Endothelial cell of umbilical vein (primary cell): ENCODE results near the gene USH2A.

Experiments used
- EZH2 ChIP-seq: IDR thresholded peaks from 2 replicates; pipeline ENCODE4 v1.6.1; 2012; ENCODE audit warnings: borderline replicate concordance, low read depth, mild to moderate bottlenecking, moderate library complexity, low read length, inconsistent platforms; ENCODE audit not compliant: severe bottlenecking
- FOS ChIP-seq: IDR thresholded peaks from 2 replicates; pipeline ENCODE4 v1.6.1; 2011; ENCODE audit warnings: mild to moderate bottlenecking, low read length, moderate library complexity, borderline replicate concordance; ENCODE audit not compliant: insufficient read depth
- JUN ChIP-seq: IDR thresholded peaks from 2 replicates; pipeline ENCODE4 v1.6.1; 2011; ENCODE audit warnings: borderline replicate concordance, low read depth; ENCODE audit not compliant: insufficient read length, insufficient read depth
- MAX ChIP-seq: IDR thresholded peaks from 2 replicates; pipeline ENCODE4 v1.6.1; 2011; ENCODE audit not compliant: insufficient read depth, insufficient read length
- MYC ChIP-seq: IDR thresholded peaks from one replicate; pipeline ENCODE4 v1.6.1; 2011; ENCODE audit warnings: mild to moderate bottlenecking, low read depth, low read length
- POLR2A ChIP-seq: IDR thresholded peaks from 2 replicates; pipeline ENCODE4 v1.6.1; 2012; ENCODE audit warnings: low read depth, mild to moderate bottlenecking, control low read depth, low read length
- POLR2AphosphoS5 ChIP-seq: IDR thresholded peaks from 2 replicates; pipeline ENCODE4 v1.6.1; 2012; ENCODE audit warnings: low read depth, mild to moderate bottlenecking, control low read depth, low read length, moderate library complexity; ENCODE audit not compliant: insufficient read depth
- TF ChIP-seq, protein P1 (sequence below), 2 donors: IDR thresholded peaks; 1 replicate in 1 of 2; 2 replicates in 1 of 2; pipeline ENCODE4 v1.5.1; 2011; ENCODE audit warnings: low read length in 2 of 2, mild to moderate bottlenecking in 2 of 2, moderate library complexity in 2 of 2, control low read depth in 1 of 2, inconsistent platforms in 1 of 2, low read depth in 1 of 2; ENCODE audit not compliant: insufficient read depth in 1 of 2; ENCODE audit errors: extremely low read depth in 1 of 2

DNA sequence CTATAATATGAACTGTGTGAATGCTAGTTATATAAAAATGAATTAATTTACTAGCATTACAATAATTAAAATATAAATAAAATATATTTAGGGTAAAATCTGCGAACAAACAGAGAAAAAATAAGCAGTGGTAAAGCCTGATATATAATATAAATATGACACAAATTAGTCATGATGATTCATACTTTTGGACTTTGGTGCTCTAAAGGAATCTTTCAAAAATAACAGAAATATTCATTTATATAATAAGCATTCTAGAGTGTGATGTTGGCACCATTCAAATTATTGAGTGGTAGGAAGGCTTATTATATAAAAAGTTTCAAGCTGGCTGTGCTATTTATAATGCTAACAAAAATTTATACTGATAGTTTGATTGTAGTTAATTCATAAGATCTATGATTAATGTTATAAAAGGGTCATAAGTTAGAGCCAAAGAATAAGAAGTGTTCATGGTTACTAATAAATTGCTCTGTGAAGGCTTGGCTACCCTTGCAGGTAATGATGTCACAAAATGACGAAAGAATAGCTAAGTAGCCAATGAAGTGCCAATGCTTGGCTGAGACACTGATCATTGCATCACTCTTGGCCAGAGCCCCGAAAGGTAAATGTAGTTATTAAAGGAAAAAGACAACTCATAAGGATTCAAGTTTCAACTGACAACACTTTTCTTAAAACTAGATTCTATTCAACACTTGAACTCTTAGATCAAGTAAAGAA, 108.7 kb downstream of the USH2A start:
- TF ChIP-seq POLR2A = no peak
- TF ChIP-seq, protein P1, sequence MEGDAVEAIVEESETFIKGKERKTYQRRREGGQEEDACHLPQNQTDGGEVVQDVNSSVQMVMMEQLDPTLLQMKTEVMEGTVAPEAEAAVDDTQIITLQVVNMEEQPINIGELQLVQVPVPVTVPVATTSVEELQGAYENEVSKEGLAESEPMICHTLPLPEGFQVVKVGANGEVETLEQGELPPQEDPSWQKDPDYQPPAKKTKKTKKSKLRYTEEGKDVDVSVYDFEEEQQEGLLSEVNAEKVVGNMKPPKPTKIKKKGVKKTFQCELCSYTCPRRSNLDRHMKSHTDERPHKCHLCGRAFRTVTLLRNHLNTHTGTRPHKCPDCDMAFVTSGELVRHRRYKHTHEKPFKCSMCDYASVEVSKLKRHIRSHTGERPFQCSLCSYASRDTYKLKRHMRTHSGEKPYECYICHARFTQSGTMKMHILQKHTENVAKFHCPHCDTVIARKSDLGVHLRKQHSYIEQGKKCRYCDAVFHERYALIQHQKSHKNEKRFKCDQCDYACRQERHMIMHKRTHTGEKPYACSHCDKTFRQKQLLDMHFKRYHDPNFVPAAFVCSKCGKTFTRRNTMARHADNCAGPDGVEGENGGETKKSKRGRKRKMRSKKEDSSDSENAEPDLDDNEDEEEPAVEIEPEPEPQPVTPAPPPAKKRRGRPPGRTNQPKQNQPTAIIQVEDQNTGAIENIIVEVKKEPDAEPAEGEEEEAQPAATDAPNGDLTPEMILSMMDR (IDR thresholded peaks at IDR 0.05; ENCODE audit: extremely low read depth in 1 of 2, insufficient read depth in 1 of 2, low read depth in 1 of 2, low read length in 2 of 2) = no peak
- TF ChIP-seq MYC = no peak
- no peak for TF ChIP-seq FOS
- TF ChIP-seq POLR2AphosphoS5 = no peak
- no peak for TF ChIP-seq EZH2
- no peak for TF ChIP-seq JUN
- no peak for TF ChIP-seq MAX
